GM18499 (cell line): Measurements from ENCODE around the gene XPR1.

Experiments
- ATAC-seq: cut with Tn5 transposase; IDR thresholded peaks from one replicate; pipeline ENCODE4 v1.9.1; 2021; ENCODE audit warnings: moderate number of reproducible peaks; ENCODE audit not compliant: insufficient read depth, unreplicated experiment

The XPR1 gene

DNA sequence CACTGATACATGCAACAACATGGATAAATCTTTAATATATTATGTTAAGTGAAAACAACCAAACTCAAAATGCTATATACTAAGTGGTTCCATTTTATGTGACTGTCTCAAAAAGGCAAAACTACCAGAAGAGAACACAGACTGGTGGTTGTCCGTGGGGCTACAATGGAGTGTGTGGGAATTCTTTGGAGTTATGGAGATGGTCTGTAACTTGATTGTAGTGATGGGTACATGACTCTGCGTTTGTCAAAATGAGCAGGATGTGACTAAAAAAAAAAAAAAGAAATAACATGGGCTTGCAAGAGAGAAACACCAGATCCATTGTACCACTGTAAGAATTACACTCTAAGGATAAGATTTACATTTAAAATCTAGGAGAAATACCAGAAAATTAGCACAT, 228.7 kb downstream of the XPR1 start:
- no peak for ATAC-seq

GRCh38 chr1:180862305-180862704, 230.5 kb downstream of the XPR1 start:
- ATAC-seq: no peak

GRCh38 chr1:180863158-180863775, 231.4 kb downstream of the XPR1 start:
- no peak for ATAC-seq

DNA sequence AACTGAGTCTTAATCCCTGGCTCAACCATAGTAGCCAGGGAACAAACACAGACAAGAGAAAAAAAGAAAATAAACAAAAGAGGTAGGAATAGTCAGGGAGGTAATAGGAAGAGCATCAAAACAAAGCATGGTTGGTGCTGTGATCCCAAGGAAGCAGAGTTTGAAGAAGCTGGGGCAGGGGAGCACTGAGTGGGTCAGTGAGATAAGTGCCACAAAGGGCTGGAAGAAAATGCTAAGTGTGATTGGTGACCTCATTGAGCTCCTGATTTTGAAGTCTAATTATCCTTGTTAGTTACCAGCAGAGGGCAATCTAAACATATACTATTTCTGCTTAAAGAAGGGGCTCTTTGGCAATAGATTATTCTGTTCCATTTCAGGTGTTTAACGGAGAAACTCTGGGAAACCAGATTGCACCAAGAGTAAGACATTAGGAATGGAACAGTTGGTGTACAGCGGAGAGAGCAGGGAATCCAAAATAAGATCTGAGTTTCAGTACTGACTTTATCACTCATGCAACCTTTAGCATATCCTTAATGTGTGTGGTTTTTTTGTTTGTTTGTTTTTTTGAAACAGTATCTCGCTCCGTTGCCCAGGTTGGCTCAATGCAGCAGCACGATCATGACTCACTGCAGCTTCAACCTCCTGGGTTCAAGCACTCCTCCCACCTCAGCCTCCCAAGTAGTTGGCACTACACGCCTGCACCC, 250.1 kb downstream of the XPR1 start:
- ATAC-seq: no peak

DNA sequence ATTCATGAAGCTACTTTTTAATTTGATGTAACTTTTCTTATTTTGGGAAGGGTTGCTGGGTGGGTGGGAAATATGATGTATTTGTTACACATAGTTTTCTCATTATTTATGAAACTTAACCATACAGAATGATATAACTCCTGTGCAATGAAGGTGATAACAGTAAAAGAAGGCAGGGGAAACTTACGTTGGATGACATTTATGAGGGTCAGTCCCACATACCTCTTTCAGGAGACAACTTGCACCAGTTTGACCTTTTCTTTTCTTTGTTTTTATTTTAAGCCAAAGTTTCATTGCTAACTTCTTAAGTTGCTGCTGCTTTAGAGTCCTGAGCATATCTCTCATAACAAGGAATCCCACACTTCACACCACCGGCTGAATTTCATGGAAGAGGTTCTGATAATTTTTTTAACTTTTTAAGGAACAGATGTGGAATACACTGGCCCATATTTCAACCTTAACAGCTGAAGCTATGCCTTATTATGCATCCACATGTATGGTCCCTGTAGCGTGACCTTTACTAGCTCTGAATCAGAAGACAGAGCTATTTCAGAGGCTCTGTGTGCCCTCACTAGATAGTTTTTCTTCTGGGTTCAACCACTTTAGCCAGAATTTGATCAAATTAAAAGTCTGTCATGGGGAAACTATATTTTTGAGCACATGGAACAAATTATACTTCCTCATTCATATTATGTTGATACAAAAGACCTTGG, 252.9 kb downstream of the XPR1 start:
- no peak for ATAC-seq

GRCh38 chr1:180886338-180886737, 254.5 kb downstream of the XPR1 start:
- no peak for ATAC-seq

DNA sequence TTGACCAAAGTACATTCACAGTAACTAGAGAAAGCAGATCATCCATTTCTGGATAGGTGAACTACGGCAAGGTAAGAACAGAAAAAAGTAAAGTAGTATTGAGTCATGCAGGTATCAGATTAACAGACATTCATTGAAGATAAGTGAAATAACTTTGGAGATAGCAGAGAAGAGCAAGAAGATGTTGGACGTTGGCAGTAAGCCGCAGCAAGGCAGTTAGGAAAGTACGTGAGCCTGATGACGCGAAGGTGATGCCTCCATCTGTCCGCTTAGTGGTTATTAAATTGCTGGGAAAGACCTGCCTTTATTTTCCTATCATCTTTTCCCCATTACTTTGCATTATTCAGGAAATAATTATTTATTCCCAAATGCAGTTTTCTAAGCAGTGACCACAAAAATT, 256.0 kb downstream of the XPR1 start:
- no peak for ATAC-seq

GRCh38 chr1:180888870-180889269, 257.0 kb downstream of the XPR1 start:
- no peak for ATAC-seq

DNA sequence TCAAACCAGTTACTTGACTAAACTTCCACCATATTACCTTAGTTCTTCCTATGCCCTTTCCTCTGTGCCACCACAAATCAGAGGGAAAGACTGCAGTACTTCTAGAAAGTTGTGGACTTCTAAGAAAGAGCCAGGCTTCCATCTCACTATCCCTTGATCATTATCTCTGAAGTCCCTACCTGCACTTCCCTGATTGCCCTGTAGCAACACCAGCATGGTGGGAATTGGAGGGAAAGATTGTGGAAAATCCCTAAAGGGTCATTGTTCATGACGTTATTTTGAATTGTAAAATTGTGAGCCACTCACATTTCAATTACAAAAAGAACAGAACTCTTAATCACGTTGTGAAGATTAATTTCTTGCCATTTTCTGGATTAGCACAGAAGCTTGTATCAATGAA, 257.5 kb downstream of the XPR1 start:
- ATAC-seq: no peak

- no peak for ATAC-seq
Measured at GRCh38 chr1:180892272-180892671, 260.4 kb downstream of the XPR1 start.

DNA sequence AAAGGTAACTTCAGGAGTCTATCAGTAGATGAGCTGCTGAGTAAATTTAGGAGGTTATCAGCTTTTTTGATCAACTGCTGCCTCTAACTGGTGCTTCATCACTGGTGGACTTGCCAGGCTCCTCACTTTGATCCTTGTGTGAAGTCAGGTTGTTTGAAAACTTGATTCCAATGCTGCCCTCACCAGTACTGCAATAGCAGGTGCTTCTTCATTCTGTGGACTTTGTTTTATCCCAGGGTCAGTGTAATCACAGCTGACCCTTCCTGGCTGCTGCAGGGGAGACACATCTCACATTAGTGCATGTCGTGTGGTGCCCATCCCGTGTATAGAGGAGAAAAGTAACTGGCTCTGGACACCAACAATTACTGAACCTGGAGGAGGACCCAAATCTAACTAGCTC, 260.9 kb downstream of the XPR1 start:
- ATAC-seq: no peak

- ATAC-seq: no peak
Measured at GRCh38 chr1:180893614-180894013, 261.8 kb downstream of the XPR1 start.

DNA sequence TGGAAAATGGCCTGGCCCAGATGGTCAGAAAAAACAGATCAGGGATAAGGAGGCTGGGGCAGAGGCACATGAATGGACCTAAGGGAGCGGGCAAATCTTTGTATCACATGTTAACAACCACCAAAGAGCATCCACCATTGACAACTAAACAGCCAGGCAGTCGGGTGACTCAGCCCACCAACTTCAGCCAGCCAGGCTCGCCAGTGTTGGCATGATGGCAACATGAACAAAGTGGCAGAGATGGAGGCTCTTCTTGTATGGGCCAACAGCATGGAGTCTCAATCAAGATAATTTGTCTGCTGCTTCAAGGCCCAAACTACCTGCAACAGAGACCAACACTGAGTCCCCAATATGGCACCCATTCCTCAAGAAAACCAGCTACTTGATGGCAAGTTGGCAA, 264.3 kb downstream of the XPR1 start:
- no peak for ATAC-seq

- ATAC-seq: no peak
Measured at GRCh38 chr1:180898441-180899219, 266.8 kb downstream of the XPR1 start.

DNA sequence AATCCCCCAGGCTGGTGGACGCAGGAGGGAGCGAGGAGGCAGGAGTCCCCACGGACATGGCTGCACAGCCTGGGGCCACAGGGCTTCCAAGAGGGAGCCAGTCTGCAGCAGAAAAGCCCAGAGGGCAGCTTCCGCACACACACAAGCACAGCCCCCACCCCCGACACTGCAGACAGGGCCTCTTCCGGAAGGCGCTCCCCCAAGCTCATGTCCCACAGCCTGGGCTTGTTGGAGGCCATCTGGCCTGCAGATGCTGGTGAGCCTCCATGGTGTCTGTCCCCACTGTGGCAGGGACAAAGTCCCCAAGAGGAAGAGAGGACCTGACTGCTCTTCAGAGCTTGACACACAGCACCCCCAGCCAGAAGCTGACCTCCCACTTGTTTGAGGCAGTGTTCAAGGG, 267.4 kb downstream of the XPR1 start:
- no peak for ATAC-seq

DNA sequence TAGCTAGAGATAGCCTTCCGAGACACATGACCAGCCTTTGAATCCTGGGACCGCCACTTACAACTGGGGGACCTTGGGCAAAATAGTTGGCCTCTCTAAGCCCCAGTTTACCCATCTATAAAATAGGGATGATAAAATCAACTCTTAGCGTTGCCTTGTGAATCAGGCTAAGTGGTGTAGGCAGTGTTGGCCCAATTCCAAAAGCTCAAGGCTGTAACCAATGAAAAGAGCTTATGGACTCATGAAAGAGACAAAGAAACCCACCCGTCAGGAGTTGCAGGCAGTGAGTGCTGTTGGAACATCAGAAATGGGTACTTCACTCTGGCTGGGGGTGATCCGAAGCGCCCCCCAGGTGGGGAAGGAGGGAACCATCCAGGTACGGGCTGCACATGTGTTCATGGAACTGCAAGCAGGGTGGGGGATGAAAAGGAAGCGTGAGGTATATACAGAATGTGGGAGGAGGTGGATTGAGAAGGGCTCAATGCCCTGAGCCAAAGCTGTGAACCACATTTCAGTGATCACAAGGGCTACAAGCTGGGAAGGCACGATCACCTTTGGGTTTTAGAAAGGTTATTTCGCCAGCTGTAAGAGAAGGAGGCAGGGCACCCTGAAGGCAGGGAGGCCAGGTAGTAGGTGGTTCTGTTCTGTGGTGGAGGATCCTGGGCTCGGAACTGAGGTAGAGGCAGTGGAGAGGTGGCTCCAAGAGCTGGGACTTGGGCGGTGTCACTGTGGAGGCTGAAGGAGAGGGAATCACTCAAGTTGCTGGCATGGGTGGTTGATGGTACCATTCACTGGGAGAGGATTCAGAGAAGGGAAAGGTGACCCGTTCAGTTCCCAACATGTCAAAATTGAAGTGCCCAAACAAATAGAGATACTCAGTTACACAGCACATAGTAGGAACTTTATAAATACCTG, 269.5 kb downstream of the XPR1 start:
- ATAC-seq: no peak

DNA sequence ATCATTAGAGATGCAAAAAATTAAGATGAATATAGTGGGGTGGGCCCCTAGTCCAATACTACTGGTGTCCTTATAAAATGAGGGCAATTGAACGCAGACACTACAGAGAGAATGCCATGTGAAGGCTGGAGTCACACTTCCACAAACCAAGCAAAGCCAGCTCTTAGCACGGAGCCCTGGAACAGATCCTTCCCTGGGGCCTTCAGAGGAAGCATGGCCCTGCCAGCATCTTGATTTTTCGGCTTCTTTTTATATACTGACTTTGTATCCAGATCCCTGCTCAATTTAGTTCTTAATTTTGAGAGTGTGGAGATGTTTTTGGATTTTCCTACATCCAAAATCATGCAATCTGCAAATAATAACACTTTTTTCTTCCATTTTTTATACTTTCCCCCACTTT, 270.7 kb downstream of the XPR1 start:
- ATAC-seq: no peak

DNA sequence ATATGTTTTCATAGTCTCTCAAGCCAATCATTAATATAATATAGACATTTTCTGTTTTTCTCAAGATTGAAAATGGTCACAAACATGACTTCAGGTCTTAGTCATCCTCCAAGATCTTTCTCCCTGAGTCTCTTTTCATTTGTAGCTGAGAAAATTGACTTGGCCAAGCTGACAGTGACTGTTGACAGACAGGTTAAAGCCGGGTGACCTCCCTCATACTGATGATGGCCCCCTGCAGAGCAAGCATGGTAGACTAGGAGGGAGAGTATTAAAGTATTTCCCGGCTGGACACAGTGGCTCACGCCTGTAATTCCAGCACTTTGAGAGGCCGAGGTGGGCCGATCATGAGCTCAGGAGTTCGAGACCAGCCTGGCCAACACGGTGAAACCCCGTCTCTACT, 274.1 kb downstream of the XPR1 start:
- ATAC-seq: no peak

DNA sequence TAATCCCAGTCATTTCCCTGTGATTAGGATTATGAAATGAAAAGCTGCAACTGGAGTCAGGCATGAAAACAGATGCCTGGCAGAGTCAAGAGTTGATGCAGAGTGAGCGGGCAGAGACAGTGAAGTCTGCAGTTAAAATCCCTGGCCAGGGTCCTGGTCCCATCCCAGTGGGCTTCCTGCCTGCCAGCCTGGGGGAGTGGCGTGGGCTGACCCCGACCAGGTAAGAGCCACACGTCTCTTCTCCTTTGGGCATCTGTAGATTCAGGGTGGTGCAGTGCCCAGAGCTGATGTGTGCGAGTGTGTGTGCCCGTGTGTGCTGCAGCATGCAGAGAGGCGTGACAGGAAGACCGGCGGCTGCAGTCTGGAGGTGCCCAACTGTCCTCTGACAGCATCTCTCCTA, 274.7 kb downstream of the XPR1 start:
- ATAC-seq: no peak
